HepG2 (cell line): ENCODE data around the gene ZFHX3. TPM values are rescaled to one million over a fixed set of nuclear protein-coding genes. Genes with fewer than 3 reads are reported as not detected.
A peak's percentile ranks its signal among the peaks of the same experiment; 100 is the strongest.

Experiments
- ATF5 ChIP-seq: sonication (generic); formaldehyde crosslinking; IDR thresholded peaks from 2 replicates; pipeline ENCODE4 v1.4.0; 2020; ENCODE audit warnings: mild to moderate bottlenecking, low read depth, missing genetic modification reagents
- CBFB ChIP-seq: sonication (generic); formaldehyde crosslinking; IDR thresholded peaks from 2 replicates; pipeline ENCODE4 v1.4.0; 2020; ENCODE audit warnings: missing genetic modification reagents
- CENPX ChIP-seq: sonication (generic); formaldehyde crosslinking; IDR thresholded peaks from 2 replicates; pipeline ENCODE4 v1.9.0; 2021; ENCODE audit warnings: mild to moderate bottlenecking, missing genetic modification reagents, moderate library complexity
- ETV6 ChIP-seq: sonication (generic); formaldehyde crosslinking; conservative IDR thresholded peaks from 2 replicates; pipeline ENCODE4 v1.4.0; 2020; ENCODE audit warnings: missing genetic modification reagents
- FOSL1 ChIP-seq: sonication (generic); formaldehyde crosslinking; IDR thresholded peaks from 2 replicates; pipeline ENCODE4 v1.9.0; 2021; ENCODE audit warnings: missing genetic modification reagents, borderline replicate concordance
- GABPB1 ChIP-seq: IDR thresholded peaks from 2 replicates; pipeline ENCODE4 v1.6.1; 2016; ENCODE audit warnings: mild to moderate bottlenecking, missing genetic modification reagents, moderate library complexity, missing compliant biosample characterization
- HMG20B ChIP-seq: conservative IDR thresholded peaks from 2 replicates; pipeline ENCODE4 v1.6.1; 2016; ENCODE audit warnings: missing genetic modification reagents, missing compliant biosample characterization
- HNF4A ChIP-seq: sonication (generic); formaldehyde crosslinking; IDR thresholded peaks from 2 replicates; pipeline ENCODE4 v1.4.0; 2020; ENCODE audit warnings: missing genetic modification reagents
- IRX3 ChIP-seq: sonication (generic); formaldehyde crosslinking; IDR thresholded peaks from 2 replicates; pipeline ENCODE4 v1.8.1; 2023; ENCODE audit warnings: mild to moderate bottlenecking, low read depth, missing genetic modification reagents, borderline replicate concordance
- KDM3A ChIP-seq: IDR thresholded peaks from 2 replicates; pipeline ENCODE4 v1.6.1; 2018; ENCODE audit warnings: low read depth, missing compliant biosample characterization
- KDM4B ChIP-seq: sonication (generic); formaldehyde crosslinking; IDR thresholded peaks from 2 replicates; pipeline ENCODE4 v1.4.0; 2020; ENCODE audit warnings: missing genetic modification reagents
- PTBP1 ChIP-seq: fragments of 200-400 bp; formaldehyde crosslinking; IDR thresholded peaks from 2 replicates; pipeline ENCODE4 v1.6.1; 2018; ENCODE audit warnings: low read length, low read depth; ENCODE audit not compliant: poor library complexity, severe bottlenecking
- SKIL ChIP-seq: sonication (generic); formaldehyde crosslinking; IDR thresholded peaks from 2 replicates; pipeline ENCODE4 v1.8.0; 2022; ENCODE audit warnings: missing genetic modification reagents, mild to moderate bottlenecking, moderate library complexity, borderline replicate concordance
- TP53 ChIP-seq: sonication (generic); formaldehyde crosslinking; conservative IDR thresholded peaks from 2 replicates; pipeline ENCODE4 v1.4.0; 2020; ENCODE audit warnings: missing genetic modification reagents
- ZNF142 ChIP-seq: sonication (generic); formaldehyde crosslinking; IDR thresholded peaks from 2 replicates; pipeline ENCODE4 v1.4.0; 2020; ENCODE audit warnings: missing genetic modification reagents
- ZNF317 ChIP-seq: sonication (generic); formaldehyde crosslinking; IDR thresholded peaks from 2 replicates; pipeline ENCODE4 v1.5.0; 2020; ENCODE audit warnings: mild to moderate bottlenecking, missing genetic modification reagents
- ZNF552 ChIP-seq: sonication (generic); formaldehyde crosslinking; IDR thresholded peaks from 2 replicates; pipeline ENCODE4 v1.9.0; 2022; ENCODE audit warnings: missing genetic modification reagents, mild to moderate bottlenecking, borderline replicate concordance
- ZNF660 ChIP-seq: sonication (generic); formaldehyde crosslinking; IDR thresholded peaks from 2 replicates; pipeline ENCODE4 v1.5.1; 2020; ENCODE audit warnings: mild to moderate bottlenecking, low read depth, missing genetic modification reagents, borderline replicate concordance
- ZNF709 ChIP-seq: sonication (generic); formaldehyde crosslinking; IDR thresholded peaks from 2 replicates; pipeline ENCODE4 v1.5.0; 2020; ENCODE audit warnings: mild to moderate bottlenecking, missing genetic modification reagents
- ZSCAN31 ChIP-seq: sonication (generic); formaldehyde crosslinking; IDR thresholded peaks from 2 replicates; pipeline ENCODE4 v1.5.0; 2020; ENCODE audit warnings: low read depth, mild to moderate bottlenecking, missing genetic modification reagents
- ZSCAN9 ChIP-seq: IDR thresholded peaks from 2 replicates; pipeline ENCODE4 v1.6.1; 2016; ENCODE audit warnings: borderline replicate concordance
- polyA plus RNA-seq, 8 experiments: library from polyadenylated mRNA; depleted of rRNA in 3 of 8; stranded (reverse) in 7 of 8; unstranded in 1 of 8; fragments of >200 nt; fragmentation: Illumina TruSeq in 4 of 8; extraction: Trizol in 4 of 8; gene quantifications; 2 replicates each; pipeline versions ENCODE4 v1.2.1 to v1.2.3, GENCODE V29; 2011 to 2016; ENCODE audit warnings: low read depth in 4 of 8, missing spikeins in 1 of 8, mixed read lengths in 1 of 8; ENCODE audit not compliant: insufficient read depth in 1 of 8
- total RNA-seq, 5 experiments: library from RNA; depleted of rRNA; stranded (reverse); fragments of >200 nt; fragmentation: Illumina TruSeq; extraction: Trizol; gene quantifications; 2 replicates each; pipeline ENCODE4 v1.2.3, GENCODE V29; 2016; ENCODE audit warnings: low read depth in 1 of 5

The ZFHX3 gene
- total and polyA plus RNA-seq, 2 of the 13 experiments (the other 11 are each of a cell fraction or from before 2014, with no cell fraction given) = 5.0 to 6.0 TPM

GRCh38 chr16:73015612-73016487 lies 32.1 kb downstream of the ZFHX3 start (continued):
- TF ChIP-seq ZNF142 (no peak; the same call in 1 of the 2 replicates), KDM3A (CRISPR knock-in tag) (peak; percentile 47; the same call in 1 of the 2 replicates), ZNF709 (CRISPR knock-in tag) (no peak), PTBP1 (no peak), KDM4B (CRISPR knock-in tag) (no peak), SKIL (CRISPR knock-in tag) (peak; percentile 45; the same call in 1 of the 2 replicates), ZSCAN9 (CRISPR knock-in tag) (no peak), ETV6 (CRISPR knock-in tag) (no peak), ATF5 (CRISPR knock-in tag) (no peak), ZNF660 (CRISPR knock-in tag) (no peak), GABPB1 (peak; percentile 62; the same call in 1 of the 2 replicates), CENPX (CRISPR knock-in tag) (no peak), CBFB (CRISPR knock-in tag) (peak; percentile 97), ZSCAN31 (CRISPR knock-in tag) (0 out of 2 replicates have a peak, but pooled peaks have one; percentile 42), ZNF552 (CRISPR knock-in tag) (no peak), HMG20B (CRISPR knock-in tag) (no peak), IRX3 (CRISPR knock-in tag) (no peak), HNF4A (CRISPR knock-in tag) (peak; percentile 25; the same call in 1 of the 2 replicates), TP53 (CRISPR knock-in tag) (no peak), FOSL1 (CRISPR knock-in tag) (no peak), ZNF317 (CRISPR knock-in tag) (no peak)
